Activated T-helper 17 cell treated with anti-CD3 and anti-CD28 coated beads, Interleukin-2, amount 50 U/mL, for 72 hours (primary cell): ENCODE measurements around the gene TBC1D9B. TPM values are rescaled to one million over a fixed set of nuclear protein-coding genes. Genes with fewer than 3 reads are reported as not detected.

ENCODE experiments used
- ATAC-seq: fragments of 150-1000 bp; cut with Tn5 transposase; replicated peaks from 2 replicates; pipeline ENCODE4 v1.10.0; 2021; ENCODE audit warnings: mild to moderate bottlenecking, moderate library complexity
- H3K27ac Mint-ChIP-seq: one replicate; pipeline ENCODE4 v1.8.0; 2022; ENCODE audit warnings: mixed read lengths
- H3K27me3 Mint-ChIP-seq: one replicate; pipeline ENCODE4 v1.8.0; 2022; ENCODE audit warnings: mixed read lengths
- H3K36me3 Mint-ChIP-seq: one replicate; pipeline ENCODE4 v1.8.0; 2022; ENCODE audit warnings: low read depth, mild to moderate bottlenecking, mixed read lengths
- H3K4me1 Mint-ChIP-seq: one replicate; pipeline ENCODE4 v1.8.0; 2022; ENCODE audit warnings: mixed read lengths
- H3K4me3 Mint-ChIP-seq: one replicate; pipeline ENCODE4 v1.8.0; 2022; ENCODE audit warnings: mild to moderate bottlenecking, mixed read lengths
- H3K9me3 Mint-ChIP-seq: one replicate; pipeline ENCODE4 v1.8.0; 2022; ENCODE audit warnings: mixed read lengths
- total RNA-seq, 2 donors: library from RNA; stranded (reverse); gene quantifications; one replicate each; pipeline ENCODE4 v1.2.3, GENCODE V29; 2022

Gene TBC1D9B
- total RNA-seq, 2 donors from 2014 or later: 96.5 to 116 TPM

DNA sequence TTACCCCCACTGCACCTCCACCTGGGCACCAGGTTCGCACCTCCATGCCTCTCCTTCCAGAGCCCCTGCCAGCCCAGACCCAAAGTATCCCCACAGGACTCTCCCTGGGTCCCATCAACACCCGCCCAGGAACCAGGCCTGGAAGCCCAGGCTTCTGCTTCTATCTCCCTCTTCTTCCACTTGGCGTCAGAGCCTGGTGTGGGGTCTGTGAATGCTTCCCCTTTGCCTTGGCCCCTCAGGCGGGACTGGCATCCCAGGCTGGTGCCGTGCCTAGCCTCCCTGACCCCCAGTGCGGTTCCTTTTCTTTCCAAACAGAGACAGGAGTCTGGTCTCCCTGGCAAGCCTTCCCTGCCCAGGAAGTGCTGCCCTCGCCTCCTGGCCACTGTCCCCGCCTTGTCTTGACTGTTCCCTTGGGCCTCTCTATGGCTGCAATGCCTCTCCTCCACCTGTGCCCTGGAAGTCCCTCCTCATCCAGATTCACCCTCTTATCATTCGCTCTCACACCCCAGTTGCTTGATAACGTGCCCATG is 7.8 kb upstream of the TBC1D9B start:
- H3K4me1 Mint-ChIP-seq: no peaks in the 10 kb centered on the region
- H3K36me3 Mint-ChIP-seq: no peaks in the 10 kb centered on the region
- H3K27me3 Mint-ChIP-seq: peaks cover 9% of the 10 kb centered on the region
- no peaks in the 10 kb centered on the region for H3K9me3 Mint-ChIP-seq
- peak overlapping the region; percentile 32 for H3K27ac Mint-ChIP-seq
- no peak for ATAC-seq
- no peak overlapping the region for H3K4me3 Mint-ChIP-seq

DNA sequence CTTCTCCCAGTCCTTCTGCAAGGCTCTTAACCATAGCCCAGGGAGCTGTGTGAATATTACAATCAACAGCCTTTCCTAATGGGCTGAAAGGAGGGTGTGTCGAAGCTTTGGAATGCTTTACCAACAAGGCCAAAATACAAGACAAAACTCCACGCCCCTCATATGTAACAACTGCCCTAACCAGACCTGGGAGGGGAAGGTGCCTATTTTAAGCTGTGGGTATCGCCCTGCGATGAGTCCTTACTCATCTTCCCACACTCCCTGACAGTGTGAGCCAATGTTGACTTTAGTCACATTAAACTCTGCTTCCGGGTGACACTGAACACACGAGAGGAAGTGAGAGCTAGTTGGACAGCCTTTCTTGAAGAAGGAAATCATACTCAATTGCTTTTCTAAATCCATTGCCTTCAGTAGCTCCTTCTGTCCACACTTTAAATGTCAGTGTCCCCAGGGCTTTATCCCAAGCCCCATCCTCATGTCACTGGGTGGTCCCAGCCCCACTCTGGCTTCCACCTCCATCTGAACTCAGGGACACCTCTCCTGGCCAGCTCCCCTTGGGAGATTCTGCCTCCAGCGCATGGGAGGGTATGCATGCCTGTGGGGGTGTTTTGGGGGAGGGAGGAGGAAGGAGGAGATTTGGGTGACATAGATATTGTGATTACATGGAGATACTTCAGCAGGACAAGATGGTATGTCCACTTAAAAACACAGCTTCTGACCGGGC is 6.5 kb upstream of the TBC1D9B start:
- H3K27me3 Mint-ChIP-seq: peaks cover 9% of the 10 kb centered on the region
- no peak overlapping the region for H3K4me3 Mint-ChIP-seq
- no peaks in the 10 kb centered on the region for H3K4me1 Mint-ChIP-seq
- no peaks in the 10 kb centered on the region for H3K9me3 Mint-ChIP-seq
- H3K36me3 Mint-ChIP-seq: no peaks in the 10 kb centered on the region
- H3K27ac Mint-ChIP-seq: peak overlapping the region; percentile 28
- ATAC-seq: peak; percentile 95

DNA sequence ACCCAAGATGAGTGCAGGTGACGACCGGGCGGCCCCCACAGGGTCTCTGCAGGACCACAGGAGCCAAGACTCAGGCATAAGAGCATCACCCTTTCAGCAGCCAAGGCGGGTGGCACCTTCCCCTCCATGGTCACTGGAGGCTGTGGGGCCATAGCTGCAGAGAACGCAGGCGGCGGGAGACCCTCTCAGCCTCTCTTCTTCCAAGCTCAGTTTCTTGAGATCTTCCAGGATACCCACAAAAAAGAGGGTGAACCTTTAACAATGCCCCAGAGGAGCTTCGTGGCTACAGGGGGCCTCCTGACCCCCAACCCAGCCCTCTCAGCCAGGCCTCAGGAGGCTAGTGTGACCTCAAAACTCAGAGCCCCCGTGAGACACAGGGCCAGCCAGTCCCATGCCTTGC is 5.8 kb upstream of the TBC1D9B start:
- no peak overlapping the region for H3K4me3 Mint-ChIP-seq
- no peaks in the 10 kb centered on the region for H3K4me1 Mint-ChIP-seq
- H3K36me3 Mint-ChIP-seq: no peaks in the 10 kb centered on the region

DNA sequence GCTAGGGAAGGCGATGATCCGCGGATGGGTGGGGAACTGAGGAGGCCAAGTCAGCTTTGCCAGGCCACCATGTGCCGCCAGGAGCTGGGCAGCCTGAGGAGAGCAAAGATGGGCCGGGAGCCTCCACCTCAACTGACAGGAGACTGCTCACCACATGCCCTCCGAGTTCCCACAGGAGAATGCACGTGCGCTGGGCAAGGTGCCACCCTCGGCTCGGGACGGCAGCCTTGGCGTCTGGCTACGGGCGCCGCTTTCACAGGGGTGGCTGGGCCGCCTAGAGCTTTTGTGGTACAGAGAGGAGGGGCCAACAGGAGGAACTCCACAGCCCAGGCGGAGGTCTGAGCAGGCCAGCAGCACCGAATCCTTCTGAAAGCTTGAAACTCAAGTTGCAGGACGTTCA is 5.3 kb upstream of the TBC1D9B start:
- Mint-ChIP-seq H3K27me3 (peaks cover 5% of the 10 kb centered on the region), H3K36me3 (no peaks in the 10 kb centered on the region), H3K27ac (peak overlapping the region; percentile 47), H3K4me3 (no peak overlapping the region), H3K4me1 (no peaks in the 10 kb centered on the region), H3K9me3 (no peaks in the 10 kb centered on the region)
- ATAC-seq: no peak

More for the DNA sequence above, 5.8 kb upstream of the TBC1D9B start:
- Mint-ChIP-seq H3K9me3 (no peaks in the 10 kb centered on the region), H3K27me3 (peaks cover 9% of the 10 kb centered on the region), H3K27ac (no peak overlapping the region)
- ATAC-seq: no peak

DNA sequence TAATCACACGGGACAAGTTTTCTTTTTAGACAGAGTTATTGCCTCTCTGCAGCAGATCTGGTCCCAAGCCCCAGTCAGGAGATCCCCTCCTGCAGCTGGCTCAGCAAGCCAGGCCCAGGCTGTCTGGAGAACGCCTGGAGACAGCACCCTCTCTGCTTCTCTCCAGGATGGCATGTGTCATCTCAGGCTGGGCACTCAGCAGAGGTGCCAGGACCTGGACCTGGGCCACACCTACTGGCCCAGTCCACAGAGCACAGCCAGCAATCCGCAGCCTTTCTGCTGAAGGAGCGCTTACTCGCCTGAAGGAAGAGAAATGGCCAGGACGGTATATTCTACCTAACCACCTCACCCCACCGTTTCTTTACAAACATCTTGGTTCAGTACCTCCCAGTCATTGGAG is 4.7 kb upstream of the TBC1D9B start:
- Mint-ChIP-seq H3K27ac (peak overlapping the region; percentile 47), H3K4me3 (no peak overlapping the region)

DNA sequence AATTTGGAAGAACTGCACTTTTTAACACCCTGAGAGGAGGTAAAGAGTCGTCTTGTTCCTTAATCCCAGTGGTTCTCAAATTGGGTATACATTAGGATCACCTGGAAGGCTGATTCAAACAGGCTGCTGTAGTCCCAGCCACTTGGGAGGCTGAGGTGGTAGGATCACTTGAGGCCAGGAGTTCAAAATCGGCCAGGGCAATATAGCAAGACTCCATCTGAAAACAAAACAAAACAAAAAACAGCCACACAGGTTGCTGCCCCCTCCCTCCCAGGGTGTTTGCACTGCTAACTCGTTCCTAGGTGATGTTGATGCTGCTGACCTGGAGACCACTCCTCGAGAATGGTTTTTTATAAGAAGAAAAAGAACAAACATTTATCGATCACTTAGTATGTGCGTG is 1.5 kb upstream of the TBC1D9B start:
- no peak for ATAC-seq
- H3K4me1 Mint-ChIP-seq: peaks cover 4% of the 10 kb centered on the region
- no peaks in the 10 kb centered on the region for H3K9me3 Mint-ChIP-seq
- peak overlapping the region; percentile 40 for H3K27ac Mint-ChIP-seq
- peaks cover 21% of the 10 kb centered on the region for H3K36me3 Mint-ChIP-seq
- peak overlapping the region; percentile 63 for H3K4me3 Mint-ChIP-seq
- no peaks in the 10 kb centered on the region for H3K27me3 Mint-ChIP-seq

More for the DNA sequence above, 4.7 kb upstream of the TBC1D9B start:
- no peak for ATAC-seq
- Mint-ChIP-seq H3K27me3 (peaks cover 5% of the 10 kb centered on the region), H3K9me3 (no peaks in the 10 kb centered on the region), H3K36me3 (no peaks in the 10 kb centered on the region), H3K4me1 (no peaks in the 10 kb centered on the region)

DNA sequence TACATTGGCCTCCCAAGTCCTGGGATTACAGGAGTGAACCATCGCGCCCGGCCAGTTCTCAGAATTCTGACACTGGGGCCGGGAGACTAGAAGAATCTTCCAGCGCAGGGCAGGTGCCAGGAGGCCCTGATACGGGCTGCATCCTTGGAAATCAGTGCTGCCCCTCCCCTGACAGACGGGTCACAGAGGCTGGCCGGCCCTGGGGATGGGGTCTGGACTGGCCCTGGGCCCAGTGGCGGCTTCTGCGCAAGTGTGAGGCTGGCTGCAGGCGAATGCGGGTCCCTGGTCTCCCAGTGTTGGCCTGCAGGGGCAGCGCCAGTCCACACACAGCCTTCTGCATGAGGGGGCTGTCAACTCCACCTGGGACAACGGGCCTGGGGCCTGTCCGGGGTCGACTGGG is 831 bp upstream of the TBC1D9B start:
- peak overlapping the region; percentile 63 for H3K4me3 Mint-ChIP-seq
- H3K27ac Mint-ChIP-seq: peak overlapping the region; percentile 40
- no peaks in the 10 kb centered on the region for H3K27me3 Mint-ChIP-seq
- H3K9me3 Mint-ChIP-seq: no peaks in the 10 kb centered on the region
- H3K36me3 Mint-ChIP-seq: peaks cover 28% of the 10 kb centered on the region
- no peak for ATAC-seq
- H3K4me1 Mint-ChIP-seq: peaks cover 4% of the 10 kb centered on the region

DNA sequence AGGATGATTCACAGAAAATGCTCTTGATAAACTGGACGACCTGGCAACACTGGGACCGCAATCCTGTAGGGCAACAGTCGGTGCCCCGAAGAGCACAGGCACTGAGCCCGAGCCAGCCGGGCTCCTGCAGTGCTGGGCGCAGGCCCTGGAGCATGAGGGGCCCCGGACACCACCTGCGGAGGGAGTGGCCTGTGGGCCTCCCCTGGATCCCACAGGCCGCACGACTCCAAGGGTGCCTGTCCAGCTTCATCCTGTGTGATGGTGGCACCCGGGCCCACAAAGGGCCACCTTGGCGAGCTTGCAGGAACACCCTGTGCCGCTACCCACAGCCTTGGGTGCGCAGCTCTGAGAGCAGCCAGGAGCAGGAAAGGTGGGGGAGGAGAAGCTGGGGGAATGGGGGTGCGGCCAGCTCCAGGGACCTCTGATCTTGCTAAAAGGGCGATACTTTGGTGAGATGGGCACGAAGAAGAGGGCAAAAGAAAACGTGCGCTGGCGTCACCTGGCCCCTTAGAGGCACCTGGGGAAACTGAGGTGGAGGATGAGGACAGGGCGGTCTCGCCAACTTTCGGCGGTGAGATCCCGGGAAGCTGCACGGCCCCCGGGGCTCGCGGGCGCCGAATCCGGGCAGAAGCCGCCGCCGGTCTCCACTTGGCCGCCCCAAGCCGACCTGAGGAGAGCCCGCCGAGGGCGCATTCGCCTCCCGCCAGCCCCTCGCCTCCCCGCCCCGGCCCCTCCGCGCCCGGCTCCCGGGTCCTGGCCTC is 722 bp downstream of the TBC1D9B start:
- Mint-ChIP-seq H3K4me3 (peak overlapping the region; percentile 82), H3K27me3 (no peaks in the 10 kb centered on the region), H3K27ac (peak overlapping the region; percentile 66), H3K4me1 (peaks cover 4% of the 10 kb centered on the region), H3K36me3 (peaks cover 34% of the 10 kb centered on the region), H3K9me3 (no peaks in the 10 kb centered on the region)
- ATAC-seq: peak; percentile 29

DNA sequence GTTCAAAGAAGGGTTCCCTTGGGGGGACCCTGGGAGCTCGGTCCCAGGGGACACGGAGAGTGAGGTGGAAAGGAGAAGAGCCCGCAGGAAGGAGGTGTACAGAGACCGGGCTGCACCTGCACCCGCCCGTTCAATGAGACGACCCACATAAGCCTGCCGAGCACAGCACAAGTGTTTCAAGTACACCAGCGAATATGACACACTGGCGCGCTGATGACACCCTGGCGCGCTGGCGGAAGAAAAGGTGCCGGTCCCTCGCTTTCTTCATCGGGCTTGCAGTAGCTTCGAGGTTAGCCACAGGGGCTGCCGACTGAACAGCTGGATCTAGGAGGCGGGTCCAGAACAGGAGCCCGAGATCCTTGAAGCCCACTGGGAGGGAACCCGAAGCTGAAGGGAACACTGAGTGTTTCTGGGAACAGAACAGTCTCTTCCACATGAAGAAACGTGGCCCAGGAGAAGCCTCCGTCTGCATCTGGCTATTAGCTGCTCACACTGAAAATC is 1.4 kb downstream of the TBC1D9B start:
- Mint-ChIP-seq H3K4me3 (peak overlapping the region; percentile 82), H3K27ac (peak overlapping the region; percentile 27), H3K4me1 (peaks cover 4% of the 10 kb centered on the region), H3K27me3 (no peaks in the 10 kb centered on the region), H3K36me3 (peaks cover 38% of the 10 kb centered on the region), H3K9me3 (no peaks in the 10 kb centered on the region)
- no peak for ATAC-seq

DNA sequence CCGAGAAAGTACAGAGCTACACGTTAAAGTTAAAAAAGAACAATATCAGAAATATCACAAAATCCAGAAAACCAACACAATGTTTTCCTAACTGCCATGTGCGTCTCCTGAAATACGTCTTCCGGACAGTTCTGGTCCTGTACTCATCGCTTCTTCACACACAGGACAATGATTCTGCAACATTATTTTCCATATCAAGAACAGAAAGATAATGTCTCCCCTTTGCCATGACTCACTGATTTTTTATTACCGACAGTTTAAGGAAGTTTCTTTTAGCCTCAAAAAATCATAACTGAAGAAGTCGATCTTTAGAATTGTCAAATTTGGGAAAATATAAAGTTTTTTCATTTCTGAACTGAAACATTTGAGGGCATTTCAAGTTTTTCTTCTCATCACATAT is 2.5 kb downstream of the TBC1D9B start:
- Mint-ChIP-seq H3K27ac (no peak overlapping the region), H3K27me3 (no peaks in the 10 kb centered on the region), H3K36me3 (peaks cover 50% of the 10 kb centered on the region), H3K4me1 (peaks cover 4% of the 10 kb centered on the region), H3K9me3 (no peaks in the 10 kb centered on the region), H3K4me3 (no peak overlapping the region)
- no peak for ATAC-seq

DNA sequence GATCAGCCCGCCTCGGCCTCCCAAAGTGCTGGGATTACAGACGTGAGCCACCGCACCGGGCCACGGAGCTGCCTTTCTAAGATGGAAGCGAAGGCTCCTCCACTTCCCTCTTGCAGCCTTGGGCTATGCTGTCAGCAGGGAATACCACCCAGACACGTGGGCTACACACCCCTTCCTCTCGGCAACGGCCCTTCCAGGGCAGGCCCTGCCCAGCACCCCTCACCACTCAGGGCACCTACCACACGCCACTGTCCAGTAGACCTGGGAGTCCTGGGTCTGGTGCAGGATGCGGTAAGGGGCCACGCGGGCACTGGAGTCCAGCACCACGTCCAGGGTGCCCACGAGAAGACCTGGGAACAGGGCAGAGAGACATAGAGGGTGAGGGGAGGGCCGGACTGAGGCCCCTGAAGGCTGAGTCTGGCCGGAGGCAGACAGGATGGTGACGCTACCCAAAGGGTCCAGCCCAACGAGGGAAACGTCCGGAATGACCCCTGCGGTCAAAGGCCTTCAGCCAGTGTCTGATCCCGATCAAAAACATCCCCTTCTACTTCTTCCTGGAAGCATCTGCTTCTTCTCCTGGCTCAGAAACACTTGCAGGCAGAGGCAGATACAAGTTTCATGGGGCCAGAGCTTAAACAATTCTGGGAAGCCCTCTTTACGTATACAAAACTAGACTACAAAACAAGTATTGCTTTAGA is 3.1 kb downstream of the TBC1D9B start:
- Mint-ChIP-seq H3K36me3 (peaks cover 55% of the 10 kb centered on the region), H3K27me3 (no peaks in the 10 kb centered on the region), H3K4me1 (peaks cover 4% of the 10 kb centered on the region), H3K4me3 (no peak overlapping the region), H3K27ac (no peak overlapping the region), H3K9me3 (no peaks in the 10 kb centered on the region)
- ATAC-seq: no peak

DNA sequence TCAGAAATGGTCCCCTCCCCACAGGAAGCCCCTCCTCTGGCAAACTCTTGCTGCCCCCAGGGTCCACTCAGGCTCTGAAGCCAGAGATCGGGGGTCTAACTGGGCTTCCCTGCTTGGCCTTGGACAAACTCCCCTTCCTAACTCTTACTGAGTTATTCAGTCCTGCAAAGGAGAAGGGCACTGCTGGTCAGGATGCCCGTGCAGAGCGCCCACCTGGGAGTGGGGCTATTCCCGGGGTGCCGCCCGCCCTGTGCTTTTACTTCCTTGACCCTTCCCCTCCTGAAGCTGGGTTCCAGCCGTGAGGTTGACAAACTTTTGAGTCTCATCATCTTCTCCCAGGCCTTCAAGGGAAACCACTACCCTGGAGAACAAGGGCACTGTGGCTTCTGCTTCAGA is 4.9 kb downstream of the TBC1D9B start:
- peaks cover 71% of the 10 kb centered on the region for H3K36me3 Mint-ChIP-seq
- H3K9me3 Mint-ChIP-seq: no peaks in the 10 kb centered on the region
- H3K27ac Mint-ChIP-seq: no peak overlapping the region
- no peak for ATAC-seq
- H3K4me3 Mint-ChIP-seq: no peak overlapping the region
- no peaks in the 10 kb centered on the region for H3K27me3 Mint-ChIP-seq
- peaks cover 4% of the 10 kb centered on the region for H3K4me1 Mint-ChIP-seq

DNA sequence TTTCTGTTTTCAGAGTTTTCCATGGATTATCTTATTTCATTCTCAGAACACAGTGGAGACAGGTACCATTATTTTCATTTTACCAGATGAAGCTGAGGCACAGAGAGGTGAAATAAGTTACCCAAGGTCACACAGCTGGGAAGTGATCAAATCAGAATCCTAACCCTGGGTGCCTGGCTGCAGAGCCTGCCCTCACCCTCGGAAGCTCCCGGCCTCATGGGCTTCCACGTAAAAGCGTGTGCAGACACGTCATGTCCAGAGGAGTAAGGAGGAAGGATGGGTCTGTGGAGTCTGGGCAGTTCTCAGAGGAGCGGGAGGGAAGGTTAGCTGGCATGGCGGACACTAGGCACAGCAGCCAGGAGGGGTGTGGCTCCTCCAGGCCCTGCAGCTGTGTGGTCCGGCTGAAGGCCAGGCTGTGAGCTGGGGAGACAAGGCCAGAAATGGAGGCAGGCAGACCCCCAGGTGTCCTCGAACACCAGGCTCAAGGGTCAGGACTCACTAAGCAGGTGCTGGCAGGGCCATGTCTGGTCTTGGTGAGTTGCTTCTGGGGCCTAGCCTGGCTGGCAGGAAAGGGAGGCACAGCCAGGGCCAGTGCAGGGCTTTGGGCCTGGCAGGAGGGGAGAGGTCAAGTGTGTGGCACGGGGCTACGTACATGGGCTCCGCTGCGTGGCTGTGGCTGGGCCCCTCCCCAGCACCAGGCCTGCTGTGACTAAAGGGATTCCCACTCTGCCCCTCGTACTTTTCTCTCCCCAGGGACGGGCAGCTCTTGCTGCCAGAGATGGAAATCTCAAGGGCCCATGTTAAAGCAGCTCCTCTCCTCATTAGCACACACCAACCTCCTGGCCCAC is 5.6 kb downstream of the TBC1D9B start:
- Mint-ChIP-seq H3K27ac (peak overlapping the region; percentile 25), H3K36me3 (peaks cover 77% of the 10 kb centered on the region), H3K27me3 (no peaks in the 10 kb centered on the region), H3K4me1 (peaks cover 4% of the 10 kb centered on the region), H3K4me3 (no peak overlapping the region), H3K9me3 (no peaks in the 10 kb centered on the region)
- no peak for ATAC-seq

DNA sequence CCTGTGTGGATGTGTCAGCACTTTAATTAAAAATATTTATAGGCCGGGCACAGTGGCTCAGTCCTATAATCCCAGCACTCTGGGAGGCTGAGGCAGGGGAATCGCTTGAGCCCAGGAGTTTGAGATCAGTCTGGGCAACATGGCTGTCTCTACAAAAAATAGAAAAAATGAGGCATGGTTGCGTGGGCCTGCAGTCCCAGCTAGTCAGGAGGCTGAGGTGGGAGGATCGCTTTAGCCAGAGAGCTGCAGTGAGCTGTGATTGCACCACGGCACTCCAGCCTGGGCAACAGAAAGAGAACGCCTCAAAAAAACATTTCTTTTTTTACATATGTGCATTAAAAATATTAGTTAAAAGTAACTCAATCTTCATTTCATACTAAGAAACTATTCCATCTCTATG is 6.2 kb downstream of the TBC1D9B start:
- peaks cover 4% of the 10 kb centered on the region for H3K4me1 Mint-ChIP-seq
- H3K4me3 Mint-ChIP-seq: no peak overlapping the region
- peaks cover 81% of the 10 kb centered on the region for H3K36me3 Mint-ChIP-seq
- no peak for ATAC-seq
- H3K27me3 Mint-ChIP-seq: no peaks in the 10 kb centered on the region
- no peaks in the 10 kb centered on the region for H3K9me3 Mint-ChIP-seq
- no peak overlapping the region for H3K27ac Mint-ChIP-seq
